D721Med (cell line): ENCODE results near the gene URGCP.

Source experiments
- DNase-seq: peaks from one replicate; pipeline ENCODE4 v3.0.0; 2011; ENCODE audit warnings: low spot score; ENCODE audit not compliant: insufficient read length
- FAIRE-seq: peaks from 2 replicates; lab custom pipeline; 2011; peaks lifted over from hg19 to GRCh38; lab: Jason Lieb, UNC
- CTCF ChIP-seq: IDR thresholded peaks from 2 replicates; pipeline ENCODE4 v1.5.1; 2012; ENCODE audit warnings: mild to moderate bottlenecking, control low read depth; ENCODE audit not compliant: insufficient read depth; ENCODE audit errors: missing control alignments

URGCP gene

GRCh38 chr7:43868181-43868580 is 38.2 kb downstream of the URGCP start:
- no peak for FAIRE-seq
- TF ChIP-seq CTCF: no peak
- DNase-seq: no peak

GRCh38 chr7:43865277-43865676 is 41.1 kb downstream of the URGCP start:
- no peak for FAIRE-seq
- no peak for DNase-seq
- no peak for TF ChIP-seq CTCF

GRCh38 chr7:43864126-43864525 is 42.3 kb downstream of the URGCP start:
- no peak for TF ChIP-seq CTCF
- DNase-seq: no peak
- no peak for FAIRE-seq

GRCh38 chr7:43856996-43857395 is 49.4 kb downstream of the URGCP start:
- TF ChIP-seq CTCF: no peak
- no peak for FAIRE-seq
- no peak for DNase-seq

GRCh38 chr7:43856316-43856715 is 50.1 kb downstream of the URGCP start:
- DNase-seq: no peak
- no peak for FAIRE-seq
- TF ChIP-seq CTCF: no peak

GRCh38 chr7:43855176-43855575 is 51.2 kb downstream of the URGCP start:
- FAIRE-seq (no peak), DNase-seq (no peak)
- no peak for TF ChIP-seq CTCF

- TF ChIP-seq CTCF: no peak
- DNase-seq (no peak), FAIRE-seq (no peak)
Observed at GRCh38 chr7:43851805-43852204, 54.6 kb downstream of the URGCP start.
